ENCODE measurements around the gene COX15. TPM values are rescaled to one million over a fixed set of nuclear protein-coding genes. Genes with fewer than 3 reads are reported as not detected.
"Not testable (repeated sequence)": the region's sequence is repeated elsewhere in the genome, so short reads cannot be mapped to it uniquely, and the experiment has no call there.

The COX15 gene
- polyA plus RNA-seq, 1 donor (not counting 4 experiments of a cell fraction or from before 2014, with no cell fraction given), result 27.1 TPM

- Histone ChIP-seq H3K9me1 (ENCODE audit: control insufficient read depth, extremely low read depth, insufficient read depth, low read length) (no peaks in the 10 kb centered on the region), H3K4me1 (ENCODE audit: control insufficient read depth, extremely low read depth, insufficient read depth, low read length) (no peaks in the 10 kb centered on the region), H3K36me3 (ENCODE audit: control insufficient read depth in 2 of 2, extremely low read depth in 1 of 2, insufficient read depth in 2 of 2, low read length in 2 of 2) (peaks cover 7 to 15% of the 10 kb centered on the region in 2 experiments), H3K4me3 (ENCODE audit: control insufficient read depth in 2 of 3, extremely low read depth in 1 of 3, insufficient read depth in 2 of 3, low read depth in 1 of 3, low read length in 3 of 3) (no peak overlapping the region), H3K27me3 (ENCODE audit: control insufficient read depth, extremely low read depth, insufficient read depth, low read length) (no peaks in the 10 kb centered on the region), H3K79me2 (ENCODE audit: control insufficient read depth, insufficient read depth, low read length) (no peaks in the 10 kb centered on the region), H2AFZ (ENCODE audit: control insufficient read depth, low read length) (no peak overlapping the region), H3K4me2 (ENCODE audit: control insufficient read depth, extremely low read depth, insufficient read depth, low read depth, low read length) (no peak overlapping the region), H4K20me1 (ENCODE audit: control insufficient read depth, extremely low read depth, insufficient read depth, low read length) (no peaks in the 10 kb centered on the region), H3K9ac (ENCODE audit: control insufficient read depth, extremely low read depth, insufficient read depth, low read length) (no peak overlapping the region), H3K27ac (ENCODE audit: control insufficient read depth, insufficient read depth, low read length) (no peak overlapping the region), H3K9me3 (ENCODE audit: control insufficient read depth, low read depth, low read length) (no peaks in the 10 kb centered on the region)
- dilution Hi-C loops (cut with MboI; ENCODE audit: extremely low pct_ligation_motif_present, low sequenced_read_pairs), result no loop called here
- no peak for DNase-seq (ENCODE audit: low read depth, low spot score)
- no peak for FAIRE-seq
- TF ChIP-seq EZH2 (IDR thresholded peaks at IDR 0.05; ENCODE audit: low read length) (no peak), CTCF (optimal IDR thresholded peaks at IDR 0.05 in 1 of 3, IDR thresholded peaks at IDR 0.05 in 1 of 3, conservative IDR thresholded peaks at IDR 0.05 in 1 of 3; ENCODE audit: extremely low read depth in 1 of 3, insufficient read depth in 2 of 3, low read length in 3 of 3) (no peak)
Observed at GRCh38 chr10:99748823-99749451, 17.0 kb upstream of the COX15 start.

GRCh38 chr10:99746166-99746565, 14.2 kb upstream of the COX15 start:
- H3K79me2 ChIP-seq (ENCODE audit: control insufficient read depth, insufficient read depth, low read length); FAIRE-seq; H3K9me1 ChIP-seq (ENCODE audit: control insufficient read depth, extremely low read depth, insufficient read depth, low read length); H3K9me3 ChIP-seq (ENCODE audit: control insufficient read depth, low read depth, low read length); H3K4me2 ChIP-seq (ENCODE audit: control insufficient read depth, extremely low read depth, insufficient read depth, low read depth, low read length); H4K20me1 ChIP-seq (ENCODE audit: control insufficient read depth, extremely low read depth, insufficient read depth, low read length); DNase-seq (ENCODE audit: low read depth, low spot score); H3K27ac ChIP-seq (ENCODE audit: control insufficient read depth, insufficient read depth, low read length); H2AFZ ChIP-seq (ENCODE audit: control insufficient read depth, low read length); H3K4me1 ChIP-seq (ENCODE audit: control insufficient read depth, extremely low read depth, insufficient read depth, low read length); H3K9ac ChIP-seq (ENCODE audit: control insufficient read depth, extremely low read depth, insufficient read depth, low read length); dilution Hi-C loops (cut with MboI; ENCODE audit: extremely low pct_ligation_motif_present, low sequenced_read_pairs); H3K27me3 ChIP-seq (ENCODE audit: control insufficient read depth, extremely low read depth, insufficient read depth, low read length); H3K4me3 ChIP-seq (ENCODE audit: control insufficient read depth in 2 of 3, extremely low read depth in 1 of 3, insufficient read depth in 2 of 3, low read depth in 1 of 3, low read length in 3 of 3): not testable (repeated sequence)
- peaks cover 11 to 16% of the 10 kb centered on the region in 2 experiments for H3K36me3 ChIP-seq (ENCODE audit: control insufficient read depth in 2 of 2, extremely low read depth in 1 of 2, insufficient read depth in 2 of 2, low read length in 2 of 2)

- Histone ChIP-seq H3K4me2 (ENCODE audit: control insufficient read depth, extremely low read depth, insufficient read depth, low read depth, low read length) (no peak overlapping the region), H3K4me1 (ENCODE audit: control insufficient read depth, extremely low read depth, insufficient read depth, low read length) (no peaks in the 10 kb centered on the region), H3K36me3 (ENCODE audit: control insufficient read depth in 2 of 2, extremely low read depth in 1 of 2, insufficient read depth in 2 of 2, low read length in 2 of 2) (peaks cover 12 to 27% of the 10 kb centered on the region in 2 experiments), H2AFZ (ENCODE audit: control insufficient read depth, low read length) (no peak overlapping the region), H3K27ac (ENCODE audit: control insufficient read depth, insufficient read depth, low read length) (no peak overlapping the region), H3K27me3 (ENCODE audit: control insufficient read depth, extremely low read depth, insufficient read depth, low read length) (no peaks in the 10 kb centered on the region), H3K9me1 (ENCODE audit: control insufficient read depth, extremely low read depth, insufficient read depth, low read length) (no peaks in the 10 kb centered on the region), H4K20me1 (ENCODE audit: control insufficient read depth, extremely low read depth, insufficient read depth, low read length) (no peaks in the 10 kb centered on the region), H3K9ac (ENCODE audit: control insufficient read depth, extremely low read depth, insufficient read depth, low read length) (no peak overlapping the region), H3K9me3 (ENCODE audit: control insufficient read depth, low read depth, low read length) (no peaks in the 10 kb centered on the region), H3K4me3 (ENCODE audit: control insufficient read depth in 2 of 3, extremely low read depth in 1 of 3, insufficient read depth in 2 of 3, low read depth in 1 of 3, low read length in 3 of 3) (no peak overlapping the region), H3K79me2 (ENCODE audit: control insufficient read depth, insufficient read depth, low read length) (peaks cover 3% of the 10 kb centered on the region)
- TF ChIP-seq EZH2 (IDR thresholded peaks at IDR 0.05; ENCODE audit: low read length) (no peak), CTCF (optimal IDR thresholded peaks at IDR 0.05 in 1 of 3, IDR thresholded peaks at IDR 0.05 in 1 of 3, conservative IDR thresholded peaks at IDR 0.05 in 1 of 3; ENCODE audit: extremely low read depth in 1 of 3, insufficient read depth in 2 of 3, low read length in 3 of 3) (no peak)
- dilution Hi-C loops (cut with MboI; ENCODE audit: extremely low pct_ligation_motif_present, low sequenced_read_pairs), result no loop called here
- no peak for FAIRE-seq
- DNase-seq (ENCODE audit: low read depth, low spot score), result no peak
Observed at GRCh38 chr10:99743841-99744240, 11.9 kb upstream of the COX15 start.

Data from keratinocyte (primary cell).